GM12872 (cell line): Measurements from ENCODE around the gene DEAF1.

Experiments
- CTCF ChIP-seq: IDR thresholded peaks from 3 replicates; pipeline ENCODE4 v1.5.1; 2011; ENCODE audit warnings: low read depth, mild to moderate bottlenecking, low read length, moderate library complexity; ENCODE audit not compliant: insufficient read depth

The DEAF1 gene

GRCh38 chr11:628056-628455 lies 67.0 kb downstream of the DEAF1 start:
- no peak for TF ChIP-seq CTCF

- no peak for TF ChIP-seq CTCF
Observed at GRCh38 chr11:627308-627576, 67.8 kb downstream of the DEAF1 start.

DNA sequence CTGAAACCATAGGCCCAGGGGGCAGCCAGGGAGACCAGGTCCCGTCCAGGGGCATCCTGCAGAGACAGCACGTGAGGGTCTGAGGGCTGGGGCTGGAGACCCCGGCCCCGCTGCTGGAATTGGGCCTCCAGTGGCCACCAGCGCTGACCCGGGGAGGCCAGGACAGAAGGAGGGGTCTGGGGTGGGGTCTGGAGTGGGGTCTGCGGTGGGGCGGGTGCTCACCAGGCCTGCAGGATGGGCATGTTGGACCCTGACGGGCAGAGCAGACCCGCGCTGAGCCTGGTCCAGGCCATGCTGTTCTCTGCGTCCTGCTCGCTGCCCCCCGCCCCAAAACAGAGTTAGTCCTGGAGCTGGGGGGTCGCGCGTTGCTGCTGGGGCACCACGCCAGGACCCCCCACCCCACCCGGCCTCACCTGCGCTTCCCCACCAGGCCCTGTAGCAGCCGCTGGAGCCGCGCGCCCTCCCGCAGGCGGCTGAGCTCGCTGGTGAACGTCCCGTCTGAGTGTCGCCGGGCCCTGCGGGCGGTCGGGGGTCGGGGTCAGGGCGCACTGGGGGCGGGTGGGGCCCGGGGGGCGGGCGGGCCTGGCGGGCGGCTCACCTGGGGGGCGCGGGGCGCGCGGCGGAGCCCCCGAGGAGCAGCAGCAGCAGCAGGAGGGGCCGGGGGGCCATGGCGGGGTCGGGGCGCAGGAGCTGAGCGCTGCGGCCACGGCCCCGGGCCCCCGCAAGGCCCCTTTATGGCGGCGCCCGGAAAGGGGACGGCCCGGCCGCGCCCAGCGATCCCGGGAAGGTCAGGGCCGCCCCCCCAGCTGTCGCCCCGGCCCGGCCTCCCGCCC lies 68.3 kb downstream of the DEAF1 start, which contains the start of gene SCT:
Gene SCT (minus strand): TSS at position 707 of the 833 bp plus-strand sequence. CDS start 38 bp downstream, at position 669.
- no peak for TF ChIP-seq CTCF

GRCh38 chr11:625636-626268 lies 69.3 kb downstream of the DEAF1 start:
- no peak for TF ChIP-seq CTCF

DNA sequence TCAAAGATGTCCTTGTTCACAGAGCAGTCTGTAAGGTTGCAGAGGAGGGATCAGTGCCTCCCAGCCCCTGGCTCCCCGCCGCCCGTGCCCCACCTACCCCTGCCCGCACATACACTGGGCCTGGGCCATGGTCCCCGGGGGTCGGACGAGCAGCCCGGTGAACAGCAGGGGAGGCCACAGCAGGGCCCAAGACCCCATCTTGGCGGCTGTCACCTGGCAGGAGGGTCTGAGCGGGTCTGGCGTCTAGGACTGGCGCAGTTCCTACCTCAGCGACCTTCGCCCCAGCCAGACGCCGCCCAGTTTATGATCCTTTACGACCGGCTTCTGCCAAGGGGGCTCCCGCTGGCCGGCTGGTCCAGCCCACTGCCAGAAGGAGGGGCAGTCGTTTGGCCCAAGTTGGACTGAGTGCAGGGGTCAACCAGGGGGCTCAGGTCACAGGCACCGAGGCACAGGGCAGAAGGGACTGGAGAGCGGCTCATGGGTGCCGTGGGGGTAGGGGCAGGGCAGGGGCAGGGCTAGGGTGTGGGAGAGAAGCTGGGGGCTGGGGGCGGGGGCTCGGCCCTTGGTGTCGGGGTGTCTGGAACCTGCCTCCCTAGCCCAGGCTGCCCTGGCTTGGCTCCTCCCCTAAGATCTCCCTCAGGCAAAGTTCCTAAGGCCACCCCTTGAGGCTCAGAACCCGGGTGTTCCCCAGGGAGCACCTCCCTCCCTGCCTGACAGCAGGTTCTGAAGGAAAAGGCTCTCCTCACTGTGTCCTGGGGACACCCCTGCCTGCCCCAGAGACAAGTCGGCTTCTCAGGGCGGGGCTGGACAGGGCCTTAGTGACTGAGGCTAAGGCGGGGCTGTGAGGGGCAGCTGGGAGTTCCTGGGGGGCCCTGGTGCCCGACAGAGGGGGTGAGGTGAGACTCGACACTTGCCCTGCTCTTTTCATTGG lies 70.1 kb downstream of the DEAF1 start, which contains the start of gene CDHR5:
Gene CDHR5 (minus strand): TSS at position 251 of the 931 bp plus-strand sequence. CDS start 53 bp downstream, at position 198.
- no peak for TF ChIP-seq CTCF

GRCh38 chr11:623999-624704 lies 70.9 kb downstream of the DEAF1 start:
- TF ChIP-seq CTCF, result no peak
